Panc1 (cell line): ENCODE results near the gene SLC39A5. TPM values are rescaled to one million over a fixed set of nuclear protein-coding genes. Genes with fewer than 3 reads are reported as not detected.

Experiments used
- ATAC-seq: fragments of 200-7000 bp; cut with Tn5 transposase; 2 replicates; pipeline ENCODE4 v1.9.1; 2020; ENCODE audit warnings: mild to moderate bottlenecking, moderate library complexity
- BruUV-seq: library from RNA; stranded (reverse); fragments of 400-500 nt; replicated peaks from 2 replicates; lab custom pipeline; 2021; lab: Mats Ljungman, UMichigan
- CTCF ChIA-PET: fragments of 300-600 bp; sonication (Branson Sonifier 250); formaldehyde crosslinking; loops from one replicate; lab custom pipeline; 2022; ENCODE audit warnings: antibody characterized with exemption; lab: Charles Lee
- POLR2A ChIA-PET: fragments of 300-600 bp; sonication (Branson Sonifier 250); formaldehyde crosslinking; loops from one replicate; lab custom pipeline; 2022; ENCODE audit warnings: antibody characterized with exemption; lab: Charles Lee
- DNase-seq: peaks from one replicate; pipeline ENCODE4 v3.0.0-alpha.2; 2010; ENCODE audit warnings: low read depth, low spot score
- H3K27ac ChIP-seq: 2 replicates; pipeline ENCODE4 v1.5.1; 2011; ENCODE audit warnings: mild to moderate bottlenecking, low read length, inconsistent platforms
- H3K27me3 ChIP-seq: fragments of 200-500 bp; sonication (Bioruptor generic); 2 replicates; pipeline ENCODE4 v1.6.0; 2014; ENCODE audit warnings: low read length, inconsistent platforms; ENCODE audit not compliant: control insufficient read depth, insufficient read depth
- H3K36me3 ChIP-seq: fragments of 200-500 bp; sonication (Bioruptor generic); 2 replicates; pipeline ENCODE4 v1.5.1; 2014; ENCODE audit warnings: inconsistent platforms, mild to moderate bottlenecking, low read length, moderate library complexity; ENCODE audit not compliant: control insufficient read depth, insufficient read depth
- H3K4me1 ChIP-seq: 2 replicates; pipeline ENCODE4 v1.5.1; 2011; ENCODE audit warnings: inconsistent platforms, mild to moderate bottlenecking, low read length, moderate library complexity; ENCODE audit not compliant: control insufficient read depth, insufficient read depth
- H3K4me3 ChIP-seq, 2 experiments: 2 replicates each; pipeline ENCODE4 v1.5.1; 2011 to 2012; ENCODE audit warnings: low read depth in 2 of 2, low read length in 2 of 2, mild to moderate bottlenecking in 2 of 2, inconsistent platforms in 1 of 2, moderate library complexity in 1 of 2
- H3K9me3 ChIP-seq: fragments of 200-500 bp; sonication (Bioruptor generic); 2 replicates; pipeline ENCODE4 v1.5.1; 2014; ENCODE audit warnings: low read depth, mild to moderate bottlenecking, inconsistent platforms, low read length, moderate library complexity; ENCODE audit not compliant: control insufficient read depth, insufficient read depth
- POLR2AphosphoS5 ChIP-seq: IDR thresholded peaks from 2 replicates; pipeline ENCODE4 v1.6.1; 2012; ENCODE audit warnings: mild to moderate bottlenecking, low read depth, low read length, moderate library complexity
- SIN3A ChIP-seq: IDR thresholded peaks from 2 replicates; pipeline ENCODE4 v1.6.1; 2012; ENCODE audit warnings: low read depth, mild to moderate bottlenecking, low read length, moderate library complexity, borderline replicate concordance; ENCODE audit not compliant: insufficient read depth
- TCF7L2 ChIP-seq: IDR thresholded peaks from 2 replicates; pipeline ENCODE4 v1.6.1; 2011; ENCODE audit warnings: mild to moderate bottlenecking, low read depth, low read length, inconsistent platforms
- in situ Hi-C: cut with HindIII; loops from 2 replicates; pipeline ENCODE4 v1.10.0; 2016; ENCODE audit warnings: low sequenced_read_pairs, low pct_unique_long_range_greater_than_20kb
- intact Hi-C: fragments of 100-400 bp; cut with micrococcal nuclease; formaldehyde crosslinking; loops from one replicate; pipeline ENCODE4 v1.10.0; 2022; ENCODE audit not compliant: unreplicated experiment
- total RNA-seq: library from RNA; stranded (reverse); gene quantifications from one replicate; pipeline ENCODE4 v1.2.1, GENCODE V29; 2021; ENCODE audit not compliant: unreplicated experiment
- TF ChIP-seq, protein P1 (sequence below): fragments of 450-650 bp; IDR thresholded peaks from 2 replicates; pipeline ENCODE4 v1.5.1; 2017; ENCODE audit warnings: mild to moderate bottlenecking
- TF ChIP-seq, protein P2 (sequence below), 2 experiments: IDR thresholded peaks; 2 replicates each; pipeline ENCODE4 v1.6.1; 2011 to 2012; ENCODE audit warnings: low read depth in 2 of 2, control low read depth in 1 of 2, low read length in 1 of 2, mild to moderate bottlenecking in 1 of 2, moderate library complexity in 1 of 2; ENCODE audit not compliant: insufficient read depth in 1 of 2

The SLC39A5 gene
- total RNA-seq, 1 experiment from 2014 or later, result 0.23 TPM

DNA sequence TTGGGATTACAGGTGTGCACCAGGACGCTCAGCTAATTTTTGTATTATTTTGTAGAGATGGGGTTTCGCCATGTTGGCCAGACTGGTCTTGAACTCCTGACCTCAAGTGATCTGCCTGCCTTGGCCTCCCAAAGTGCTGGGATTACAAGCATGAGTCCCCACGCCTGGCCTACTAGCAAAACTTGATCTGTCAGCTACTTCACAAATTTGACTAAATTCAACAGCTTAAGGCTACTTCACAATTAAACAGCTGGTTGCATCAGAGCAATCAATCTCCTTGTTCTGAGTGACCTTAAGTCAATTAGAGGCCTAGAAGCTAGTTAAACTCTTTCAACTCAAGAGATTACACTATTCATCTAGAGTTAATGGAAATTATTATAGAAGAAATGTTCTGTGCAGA is 49.1 kb downstream of the SLC39A5 start:
- intact Hi-C loops (no loop called here), in situ Hi-C loops (no loop called here)
- H3K36me3 ChIP-seq, result peaks cover 18% of the 10 kb centered on the region
- no peak overlapping the region for H3K4me3 ChIP-seq
- no TSS peak for BruUV-seq
- ChIA-PET CTCF (interaction anchor here (0.6 kb wide), 1 partner anchor 13 kb away, joined by 4 read pairs; no protein-coding TSS in a partner anchor), POLR2A (no interaction called here)
- no peak overlapping the region for H3K27ac ChIP-seq
- DNase-seq (no peak), ATAC-seq (no peak)
- TF ChIP-seq, protein P1, sequence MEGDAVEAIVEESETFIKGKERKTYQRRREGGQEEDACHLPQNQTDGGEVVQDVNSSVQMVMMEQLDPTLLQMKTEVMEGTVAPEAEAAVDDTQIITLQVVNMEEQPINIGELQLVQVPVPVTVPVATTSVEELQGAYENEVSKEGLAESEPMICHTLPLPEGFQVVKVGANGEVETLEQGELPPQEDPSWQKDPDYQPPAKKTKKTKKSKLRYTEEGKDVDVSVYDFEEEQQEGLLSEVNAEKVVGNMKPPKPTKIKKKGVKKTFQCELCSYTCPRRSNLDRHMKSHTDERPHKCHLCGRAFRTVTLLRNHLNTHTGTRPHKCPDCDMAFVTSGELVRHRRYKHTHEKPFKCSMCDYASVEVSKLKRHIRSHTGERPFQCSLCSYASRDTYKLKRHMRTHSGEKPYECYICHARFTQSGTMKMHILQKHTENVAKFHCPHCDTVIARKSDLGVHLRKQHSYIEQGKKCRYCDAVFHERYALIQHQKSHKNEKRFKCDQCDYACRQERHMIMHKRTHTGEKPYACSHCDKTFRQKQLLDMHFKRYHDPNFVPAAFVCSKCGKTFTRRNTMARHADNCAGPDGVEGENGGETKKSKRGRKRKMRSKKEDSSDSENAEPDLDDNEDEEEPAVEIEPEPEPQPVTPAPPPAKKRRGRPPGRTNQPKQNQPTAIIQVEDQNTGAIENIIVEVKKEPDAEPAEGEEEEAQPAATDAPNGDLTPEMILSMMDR, result no peak
- TF ChIP-seq POLR2AphosphoS5 (no peak), SIN3A (no peak), TCF7L2 (no peak)
- TF ChIP-seq, protein P2, sequence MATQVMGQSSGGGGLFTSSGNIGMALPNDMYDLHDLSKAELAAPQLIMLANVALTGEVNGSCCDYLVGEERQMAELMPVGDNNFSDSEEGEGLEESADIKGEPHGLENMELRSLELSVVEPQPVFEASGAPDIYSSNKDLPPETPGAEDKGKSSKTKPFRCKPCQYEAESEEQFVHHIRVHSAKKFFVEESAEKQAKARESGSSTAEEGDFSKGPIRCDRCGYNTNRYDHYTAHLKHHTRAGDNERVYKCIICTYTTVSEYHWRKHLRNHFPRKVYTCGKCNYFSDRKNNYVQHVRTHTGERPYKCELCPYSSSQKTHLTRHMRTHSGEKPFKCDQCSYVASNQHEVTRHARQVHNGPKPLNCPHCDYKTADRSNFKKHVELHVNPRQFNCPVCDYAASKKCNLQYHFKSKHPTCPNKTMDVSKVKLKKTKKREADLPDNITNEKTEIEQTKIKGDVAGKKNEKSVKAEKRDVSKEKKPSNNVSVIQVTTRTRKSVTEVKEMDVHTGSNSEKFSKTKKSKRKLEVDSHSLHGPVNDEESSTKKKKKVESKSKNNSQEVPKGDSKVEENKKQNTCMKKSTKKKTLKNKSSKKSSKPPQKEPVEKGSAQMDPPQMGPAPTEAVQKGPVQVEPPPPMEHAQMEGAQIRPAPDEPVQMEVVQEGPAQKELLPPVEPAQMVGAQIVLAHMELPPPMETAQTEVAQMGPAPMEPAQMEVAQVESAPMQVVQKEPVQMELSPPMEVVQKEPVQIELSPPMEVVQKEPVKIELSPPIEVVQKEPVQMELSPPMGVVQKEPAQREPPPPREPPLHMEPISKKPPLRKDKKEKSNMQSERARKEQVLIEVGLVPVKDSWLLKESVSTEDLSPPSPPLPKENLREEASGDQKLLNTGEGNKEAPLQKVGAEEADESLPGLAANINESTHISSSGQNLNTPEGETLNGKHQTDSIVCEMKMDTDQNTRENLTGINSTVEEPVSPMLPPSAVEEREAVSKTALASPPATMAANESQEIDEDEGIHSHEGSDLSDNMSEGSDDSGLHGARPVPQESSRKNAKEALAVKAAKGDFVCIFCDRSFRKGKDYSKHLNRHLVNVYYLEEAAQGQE (IDR thresholded peaks at IDR 0.05; ENCODE audit: insufficient read depth in 1 of 2, low read depth in 2 of 2, low read length in 1 of 2), result no peak
- H3K4me1 ChIP-seq, result no peaks in the 10 kb centered on the region
- H3K9me3 ChIP-seq, result no peaks in the 10 kb centered on the region
- H3K27me3 ChIP-seq, result no peaks in the 10 kb centered on the region

DNA sequence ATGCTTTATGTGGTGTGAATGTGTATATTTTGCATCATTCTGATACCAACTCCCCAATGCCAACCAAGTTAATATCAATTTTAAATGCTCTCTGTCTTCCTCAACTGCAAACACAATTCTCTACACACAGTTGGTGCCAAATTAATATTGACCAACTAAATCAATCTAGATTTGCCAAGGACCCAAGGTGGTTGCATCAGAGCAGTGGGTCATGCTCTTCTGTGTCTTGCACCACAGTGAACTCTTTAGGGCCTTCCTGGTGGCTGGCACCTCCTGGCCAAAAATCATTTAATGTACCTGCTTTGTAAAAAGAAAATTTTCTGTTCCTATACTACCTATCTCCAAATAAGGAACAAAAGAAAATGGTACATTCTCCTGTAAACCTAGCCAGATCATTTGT is 51.0 kb downstream of the SLC39A5 start:
- in situ Hi-C loops (no loop called here), intact Hi-C loops (no loop called here)
- ATAC-seq (no peak), DNase-seq (no peak)
- H3K36me3 ChIP-seq, result peaks cover 19% of the 10 kb centered on the region
- TF ChIP-seq SIN3A (no peak), TCF7L2 (no peak), POLR2AphosphoS5 (no peak)
- TF ChIP-seq, protein P1, result no peak
- TF ChIP-seq, protein P2 (IDR thresholded peaks at IDR 0.05; ENCODE audit: insufficient read depth in 1 of 2, low read depth in 2 of 2, low read length in 1 of 2), result no peak
- no peak overlapping the region for H3K4me3 ChIP-seq
- no peaks in the 10 kb centered on the region for H3K27me3 ChIP-seq
- ChIA-PET CTCF (no interaction called here), POLR2A (no interaction called here)
- H3K4me1 ChIP-seq, result no peaks in the 10 kb centered on the region
- H3K27ac ChIP-seq, result no peak overlapping the region
- BruUV-seq, result no TSS peak
- H3K9me3 ChIP-seq, result no peaks in the 10 kb centered on the region
